Stimulated activated CD4-positive, alpha-beta T cell treated with anti-CD3 and anti-CD28 coated beads, Interleukin-1b, Interleukin-23, amount 100 ng/mL, for 4 hours (primary cell): ENCODE data around the gene ANKRD6.

Source experiments
- DNase-seq, 2 donors: peaks; one replicate each; pipeline ENCODE4 v3.0.0-alpha.2; 2020; ENCODE audit warnings: low read depth in 2 of 2

ANKRD6 gene

DNA sequence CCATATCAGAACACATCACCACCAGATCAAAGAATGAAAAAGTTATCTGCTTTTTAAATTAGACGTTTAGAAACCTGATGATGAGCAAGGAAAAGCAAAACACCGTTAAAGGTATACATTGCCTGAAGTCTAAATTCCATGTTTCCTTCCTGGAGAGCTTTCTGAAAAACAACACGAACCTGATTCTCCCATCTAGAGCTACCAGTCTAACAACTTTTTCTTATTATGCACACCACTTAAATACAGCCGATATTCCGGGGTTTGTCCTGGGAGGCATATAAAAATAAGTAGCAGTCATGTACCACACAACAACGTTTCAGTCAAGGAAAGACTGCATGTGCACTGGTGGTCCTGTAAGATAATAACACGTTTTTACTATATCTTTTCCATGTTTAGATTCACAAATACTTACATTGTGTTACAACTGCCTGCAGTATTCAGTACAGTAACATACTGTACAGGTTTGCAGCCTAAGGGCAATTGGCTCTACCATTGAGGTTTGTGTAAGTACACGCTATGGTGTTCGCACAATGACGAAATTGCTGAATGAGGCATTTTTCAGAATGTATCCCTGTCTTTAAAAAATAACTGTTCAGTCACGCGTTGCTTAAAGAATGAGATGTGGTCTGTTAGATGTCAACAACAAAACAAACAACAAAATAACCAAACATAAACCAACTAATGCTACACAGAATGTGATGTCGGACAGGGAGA is 224.7 kb downstream of the ANKRD6 start:
- DNase-seq: no peak

- DNase-seq: no peak
Observed at GRCh38 chr6:89660981-89661380, 228.0 kb downstream of the ANKRD6 start.

DNA sequence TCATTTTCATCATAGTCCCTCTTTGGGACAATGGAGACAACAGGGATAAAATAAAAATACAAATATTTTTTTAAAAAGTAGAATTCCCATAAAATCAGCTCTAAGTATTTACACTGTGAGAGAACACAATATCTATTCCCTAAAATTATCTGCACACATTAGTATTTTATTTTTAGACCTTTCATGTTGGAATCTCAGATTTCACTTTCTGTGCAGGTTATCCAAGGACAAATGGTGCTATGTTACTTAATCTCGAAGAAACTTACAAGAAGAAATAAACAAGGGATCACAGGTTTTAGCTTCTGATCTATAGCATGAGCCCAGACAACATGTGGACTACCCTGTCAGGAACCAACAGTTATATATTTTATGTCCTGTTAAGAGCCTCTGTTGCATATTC is 228.6 kb downstream of the ANKRD6 start:
- no peak for DNase-seq

DNA sequence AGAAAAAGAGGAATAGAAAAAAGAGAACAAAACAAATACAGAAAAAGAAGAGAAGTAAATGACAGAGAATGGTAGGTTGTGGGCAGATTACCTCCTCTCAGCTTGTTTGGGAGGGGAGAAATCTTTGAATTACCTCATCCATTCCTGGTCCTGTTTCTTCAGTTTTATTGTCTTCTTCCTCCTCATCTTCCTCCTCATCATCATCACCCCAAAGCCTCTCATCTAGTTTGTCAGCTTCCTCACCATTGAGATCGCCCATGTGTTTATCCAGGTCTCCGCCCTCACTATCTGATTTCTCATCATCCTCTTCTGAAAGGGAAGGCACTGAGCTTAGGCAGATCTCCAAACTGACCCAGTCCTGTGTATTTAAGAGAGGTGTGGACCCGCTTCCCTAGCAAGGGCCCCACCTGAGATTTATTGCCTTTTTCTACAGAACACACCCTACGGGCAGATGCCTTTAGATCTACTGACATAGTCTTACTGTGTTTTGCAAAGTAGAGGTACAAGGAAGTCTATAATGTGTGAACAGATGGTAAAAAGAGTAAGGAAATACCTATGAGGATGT is 229.8 kb downstream of the ANKRD6 start:
- DNase-seq: no peak

- DNase-seq: no peak
Observed at GRCh38 chr6:89667872-89668556, 235.1 kb downstream of the ANKRD6 start.

- no peak for DNase-seq
Observed at GRCh38 chr6:89669002-89669401, 236.1 kb downstream of the ANKRD6 start.

- no peak for DNase-seq
Observed at GRCh38 chr6:89670935-89671565, 238.1 kb downstream of the ANKRD6 start.

DNA sequence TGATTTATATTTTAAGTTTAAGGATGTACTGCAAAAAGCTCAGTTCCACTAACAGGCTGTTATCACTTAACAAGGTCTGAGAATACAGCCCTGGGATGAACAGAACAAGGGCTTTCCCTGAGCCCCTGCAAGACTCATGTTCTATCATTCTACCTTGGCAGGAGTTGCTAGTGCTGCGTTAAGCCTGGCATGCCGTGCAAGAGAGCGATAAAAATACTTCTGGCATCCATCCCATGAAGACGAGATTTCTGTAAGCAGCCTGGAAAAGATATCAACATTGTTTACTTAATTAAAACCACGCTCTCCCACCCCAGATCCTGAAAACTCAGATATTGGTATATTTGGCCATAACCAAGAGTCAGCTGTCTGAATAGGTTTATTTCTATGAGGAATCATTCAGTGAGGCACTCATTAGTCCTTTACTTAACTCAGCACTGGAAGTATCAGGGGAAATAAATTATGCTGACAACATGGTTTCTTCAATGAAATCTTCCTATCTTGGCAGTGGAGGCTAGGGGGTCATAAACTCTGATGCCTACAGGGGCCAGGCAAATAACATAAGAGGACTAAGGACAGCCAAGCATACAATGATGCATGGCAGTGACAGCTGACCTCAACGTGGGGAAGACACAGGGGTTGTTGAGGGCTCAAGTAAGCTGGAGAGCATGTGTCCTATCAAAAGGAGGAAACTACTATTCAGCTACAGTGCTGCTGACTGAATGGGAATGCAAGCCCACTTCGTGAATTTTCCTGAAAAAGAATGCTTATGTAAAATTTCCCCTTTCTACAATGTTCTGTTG is 243.2 kb downstream of the ANKRD6 start:
- no peak for DNase-seq

DNA sequence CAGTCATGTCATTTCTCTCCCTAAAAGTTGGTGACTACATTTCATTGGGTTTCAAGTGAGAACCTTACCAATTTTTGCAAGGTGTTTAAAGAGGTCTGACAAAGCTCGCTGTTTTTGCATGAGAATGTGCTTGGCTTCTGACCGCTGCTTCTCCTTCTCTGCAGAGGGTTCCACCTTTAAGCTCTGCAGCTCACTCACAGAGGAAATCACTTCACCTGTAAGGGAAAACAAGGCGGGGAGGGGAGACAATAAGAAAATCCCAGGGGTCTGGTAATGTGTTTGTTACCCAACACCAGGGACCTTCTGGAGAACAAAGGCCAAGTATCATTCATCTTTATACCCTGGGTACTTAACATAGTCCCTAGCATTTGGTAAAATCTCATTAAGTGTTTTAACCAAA is 245.6 kb downstream of the ANKRD6 start:
- no peak for DNase-seq

- no peak for DNase-seq
Observed at GRCh38 chr6:89679215-89680120, 246.5 kb downstream of the ANKRD6 start.

DNA sequence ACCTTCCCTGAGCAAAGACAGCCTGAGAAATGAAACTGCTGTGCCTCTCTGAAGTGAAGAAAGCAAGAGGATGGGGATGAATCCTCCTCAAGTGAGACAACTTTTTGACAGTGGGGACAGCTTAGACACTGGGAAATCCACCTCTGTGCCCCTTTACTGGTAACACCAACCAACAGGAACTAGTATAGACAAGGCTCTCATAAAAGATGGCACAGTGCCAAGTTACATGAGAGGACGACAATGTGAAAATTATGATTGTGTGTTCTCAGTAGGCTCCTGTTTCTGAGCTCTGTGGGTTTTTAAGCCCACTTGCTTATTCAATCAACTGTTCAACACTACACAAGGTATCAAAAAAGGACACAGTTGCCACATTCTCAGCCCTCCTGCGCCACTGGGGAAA is 247.2 kb downstream of the ANKRD6 start:
- DNase-seq: no peak

GRCh38 chr6:89680551-89680950 is 247.6 kb downstream of the ANKRD6 start:
- DNase-seq: no peak

DNA sequence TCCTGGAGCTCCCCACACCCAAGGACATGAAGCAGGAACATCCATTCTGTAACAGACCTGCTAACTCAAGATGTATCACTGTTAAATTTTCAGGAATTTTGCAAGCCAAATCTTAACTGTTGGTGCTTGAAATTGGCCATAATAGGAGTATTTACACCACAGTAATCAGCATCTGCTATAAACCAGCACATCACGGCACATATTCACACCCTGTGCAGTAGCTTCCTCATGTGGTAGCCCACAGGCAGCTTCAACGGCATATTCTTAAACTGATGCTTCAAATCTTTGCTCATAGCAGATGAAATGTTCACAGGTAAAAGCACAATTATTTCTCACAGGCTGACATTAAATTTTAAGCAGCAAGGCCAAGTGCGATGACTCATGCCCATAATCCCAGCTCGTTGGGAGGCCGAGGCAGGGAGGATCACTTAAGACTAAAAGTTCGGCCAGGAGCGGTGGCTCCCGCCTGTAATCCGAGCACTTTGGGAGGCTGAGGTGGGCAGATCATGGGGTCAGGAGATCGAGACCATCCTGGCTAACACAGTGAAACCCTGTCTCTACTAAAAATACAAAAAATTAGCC is 249.1 kb downstream of the ANKRD6 start:
- DNase-seq: no peak

GRCh38 chr6:89682991-89683390 is 250.0 kb downstream of the ANKRD6 start:
- DNase-seq: no peak
